A673 (cell line): ENCODE data around the gene PPP1R12C.

ENCODE experiments used
- CTCF ChIP-seq: fragments of 300-800, 200-600 bp; sonication (generic); conservative IDR thresholded peaks from 2 replicates; pipeline ENCODE4 v1.5.1; 2017; ENCODE audit warnings: low read depth, mild to moderate bottlenecking, antibody characterized with exemption, low read length, moderate library complexity, mixed read lengths
- EZH2 ChIP-seq: fragments of 200-600 bp; sonication (generic); IDR thresholded peaks from 2 replicates; pipeline ENCODE4 v1.6.1; 2017; ENCODE audit warnings: borderline replicate concordance, low read depth, mild to moderate bottlenecking, mixed read lengths, antibody characterized with exemption, low read length; ENCODE audit not compliant: poor library complexity, severe bottlenecking

- TF ChIP-seq CTCF (no peak), EZH2 (no peak)
Measured at GRCh38 chr19:55047951-55048350, 69.5 kb downstream of the PPP1R12C start.
